HG03039 (cell line): ENCODE measurements around the gene GPR142.
"Not testable (repeated sequence)": the region's sequence is repeated elsewhere in the genome, so short reads cannot be mapped to it uniquely, and the experiment has no call there.

Experiments
- ATAC-seq: cut with Tn5 transposase; IDR thresholded peaks from one replicate; pipeline ENCODE4 v1.9.1; 2021; ENCODE audit warnings: mild to moderate bottlenecking, moderate library complexity; ENCODE audit not compliant: unreplicated experiment

GPR142 gene

GRCh38 chr17:74390680-74391653 is 23.7 kb downstream of the GPR142 start:
- no peak for ATAC-seq

GRCh38 chr17:74391771-74392170 is 24.5 kb downstream of the GPR142 start:
- ATAC-seq = no peak

GRCh38 chr17:74392848-74393247 is 25.5 kb downstream of the GPR142 start:
- no peak for ATAC-seq

- ATAC-seq = no peak
These were observed 26.1 kb downstream of the GPR142 start for GRCh38 chr17:74393346-74393942.

GRCh38 chr17:74394275-74394950 is 27.1 kb downstream of the GPR142 start:
- ATAC-seq = no peak

GRCh38 chr17:74394977-74395376 is 27.7 kb downstream of the GPR142 start:
- ATAC-seq = no peak

GRCh38 chr17:74396567-74396966 is 29.3 kb downstream of the GPR142 start:
- ATAC-seq = no peak

- ATAC-seq = no peak
These were observed 34.7 kb downstream of the GPR142 start for GRCh38 chr17:74402048-74402447.

- no peak for ATAC-seq
These were observed 36.3 kb downstream of the GPR142 start for GRCh38 chr17:74403512-74404137.

GRCh38 chr17:74404218-74404617 is 36.9 kb downstream of the GPR142 start:
- no peak for ATAC-seq

GRCh38 chr17:74404789-74405188 is 37.5 kb downstream of the GPR142 start:
- ATAC-seq = no peak

- ATAC-seq = not testable (repeated sequence)
These were observed 38.0 kb downstream of the GPR142 start for GRCh38 chr17:74405311-74405710.

- ATAC-seq = no peak
These were observed 40.1 kb downstream of the GPR142 start for GRCh38 chr17:74407384-74407783.

- no peak for ATAC-seq
These were observed 41.0 kb downstream of the GPR142 start for GRCh38 chr17:74408262-74408661.

GRCh38 chr17:74408815-74409214 is 41.5 kb downstream of the GPR142 start:
- no peak for ATAC-seq

GRCh38 chr17:74410001-74410443 is 42.7 kb downstream of the GPR142 start:
- ATAC-seq = no peak

GRCh38 chr17:74412581-74412980 is 45.3 kb downstream of the GPR142 start:
- ATAC-seq = no peak

- ATAC-seq = no peak
These were observed 46.2 kb downstream of the GPR142 start for GRCh38 chr17:74413491-74413890.

- no peak for ATAC-seq
These were observed 47.2 kb downstream of the GPR142 start for GRCh38 chr17:74414510-74414909.

GRCh38 chr17:74415608-74416396 is 48.5 kb downstream of the GPR142 start:
- ATAC-seq = no peak
